Naive B cell (primary cell): ENCODE measurements around the gene MDM1. TPM values are rescaled to one million over a fixed set of nuclear protein-coding genes. Genes with fewer than 3 reads are reported as not detected.

ENCODE experiments used
- ATAC-seq, 2 donors: fragments of 150-1000 bp; cut with Tn5 transposase; 2 replicates each; pipeline ENCODE4 v1.10.0; 2021; ENCODE audit warnings: low read depth in 2 of 2, mild to moderate bottlenecking in 2 of 2, moderate library complexity in 2 of 2
- DNase-seq: peaks from one replicate; pipeline ENCODE4 v3.0.0; 2022
- H3K27ac Mint-ChIP-seq, 6 donors: one replicate each; pipeline ENCODE4 v1.8.0; 2020 to 2022; ENCODE audit warnings: mild to moderate bottlenecking in 6 of 6, mixed read lengths in 6 of 6, moderate library complexity in 5 of 6, inconsistent platforms in 2 of 6
- H3K27me3 Mint-ChIP-seq, 3 donors: one replicate each; pipeline ENCODE4 v1.8.0; 2021 to 2022; ENCODE audit warnings: mixed read lengths in 3 of 3, mild to moderate bottlenecking in 1 of 3
- H3K36me3 Mint-ChIP-seq, 2 donors: one replicate each; pipeline ENCODE4 v1.8.0; 2020 to 2022; ENCODE audit warnings: mixed read lengths in 2 of 2, inconsistent platforms in 1 of 2, mild to moderate bottlenecking in 1 of 2
- H3K4me1 Mint-ChIP-seq, 3 donors: one replicate each; pipeline ENCODE4 v1.8.0; 2020 to 2022; ENCODE audit warnings: mixed read lengths in 3 of 3, inconsistent platforms in 1 of 3, mild to moderate bottlenecking in 1 of 3, moderate library complexity in 1 of 3
- H3K4me3 Mint-ChIP-seq, 8 donors: one replicate each; pipeline ENCODE4 v1.8.0; 2020 to 2022; ENCODE audit warnings: mild to moderate bottlenecking in 8 of 8, mixed read lengths in 8 of 8, moderate library complexity in 8 of 8, inconsistent platforms in 2 of 8
- H3K9me3 Mint-ChIP-seq, 7 donors: one replicate each; pipeline ENCODE4 v1.8.0; 2020 to 2022; ENCODE audit warnings: mixed read lengths in 7 of 7, mild to moderate bottlenecking in 5 of 7, inconsistent platforms in 2 of 7, moderate library complexity in 1 of 7
- polyA plus RNA-seq, 6 donors: library from polyadenylated mRNA; unstranded; fragments of 300-500 nt; fragmentation: Illumina TruSeq; gene quantifications; one replicate each; pipeline ENCODE4 v1.2.3, GENCODE V29; 2021; ENCODE audit warnings: low read depth in 6 of 6

Gene MDM1
- polyA plus RNA-seq, 6 donors from 2014 or later = 15.2 to 22.3 (median 21.5) TPM

- Mint-ChIP-seq H3K4me1 (peaks cover 10 to 13% (median 10%) of the 10 kb centered on the region in 3 donors), H3K36me3 (no peaks in the 10 kb centered on the region), H3K27ac (no peak overlapping the region), H3K4me3 (no peak overlapping the region), H3K9me3 (no peaks in the 10 kb centered on the region), H3K27me3 (peaks cover 0 to 5% (median 0%) of the 10 kb centered on the region in 3 donors)
- no peak for DNase-seq
- no peak for ATAC-seq
Measured at GRCh38 chr12:68245180-68246021, 86.8 kb downstream of the MDM1 start.

Other genes starting within 250 kb of the MDM1 start
- under 1 TPM in 2 of 6 donors, not detected in 4; 0.36 to 0.45 TPM for gene IFNG, start 172.6 kb downstream of the MDM1 start, polyA plus RNA-seq
- not detected for gene IL26, start 106.6 kb downstream of the MDM1 start, polyA plus RNA-seq
- not detected for gene IL22, start 78.8 kb downstream of the MDM1 start, polyA plus RNA-seq